Esophagus muscularis mucosa (tissue), 4 donors: Measurements from ENCODE around the gene TIMMDC1. TPM values are rescaled to one million over a fixed set of nuclear protein-coding genes. Genes with fewer than 3 reads are reported as not detected.

ENCODE experiments used
- DNase-seq: peaks from one replicate; pipeline ENCODE4 v3.0.0-alpha.2; 2017; ENCODE audit errors: extremely low spot score
- H3K27ac ChIP-seq, 4 donors: fragments of 200-600 bp; sonication (generic); replicated peaks in 1 of 4; 1 replicate in 3 of 4; 2 replicates in 1 of 4; pipeline ENCODE4 v1.5.1; 2016 to 2019; ENCODE audit warnings: mild to moderate bottlenecking in 1 of 4
- H3K27me3 ChIP-seq, 4 donors: fragments of 200-600 bp; sonication (generic); one replicate each; pipeline versions ENCODE4 v1.5.1 to v1.6.0; 2016 to 2019
- H3K36me3 ChIP-seq, 4 donors: fragments of 200-600 bp; sonication (generic); one replicate each; pipeline ENCODE4 v1.5.1; 2016 to 2019
- H3K4me1 ChIP-seq, 4 donors: fragments of 200-600 bp; sonication (generic); one replicate each; pipeline ENCODE4 v1.5.1; 2016 to 2019
- H3K4me3 ChIP-seq, 4 donors: fragments of 200-600 bp; sonication (generic); 1 replicate in 2 of 4; 2 replicates in 2 of 4; pipeline ENCODE4 v1.5.1; 2016 to 2019; ENCODE audit warnings: mild to moderate bottlenecking in 4 of 4, moderate library complexity in 1 of 4
- H3K9me3 ChIP-seq, 4 donors: fragments of 200-600 bp; sonication (generic); 1 replicate in 3 of 4; 2 replicates in 1 of 4; pipeline ENCODE4 v1.5.1; 2016 to 2019
- CTCF ChIP-seq, 3 experiments: fragments of 200-600 bp in 2 of 3; fragments of 450-650 bp in 1 of 3; sonication (generic) in 2 of 3; IDR thresholded peaks; one replicate each; pipeline ENCODE4 v1.5.1; 2017 to 2019; ENCODE audit warnings: antibody characterized with exemption in 3 of 3, mild to moderate bottlenecking in 2 of 3, moderate library complexity in 1 of 3
- EP300 ChIP-seq: sonication (generic); formaldehyde crosslinking; IDR thresholded peaks from one replicate; pipeline ENCODE4 v1.6.1; 2017; ENCODE audit warnings: antibody characterized with exemption
- POLR2A ChIP-seq: fragments of 450-650 bp; IDR thresholded peaks from one replicate; pipeline ENCODE4 v1.6.1; 2017; ENCODE audit warnings: antibody characterized with exemption, moderate library complexity, mild to moderate bottlenecking, low read depth
- POLR2AphosphoS5 ChIP-seq, 2 donors: sonication (generic); formaldehyde crosslinking; IDR thresholded peaks; one replicate each; pipeline ENCODE4 v1.6.1; 2017; ENCODE audit warnings: antibody characterized with exemption in 2 of 2
- WGBS: methylation state at CpG from one replicate; pipeline ENCODE4 v1.1.5; 2018; 5-methylcytosine and 5-hydroxymethylcytosine counted together
- intact Hi-C: fragments of 100-400 bp; cut with DNase I; formaldehyde crosslinking; loops from one replicate; pipeline ENCODE4 v1.15.1; 2023
- total RNA-seq, 4 donors: library from RNA; depleted of rRNA; stranded (reverse); fragments of >200 nt; gene quantifications; one replicate each; pipeline versions ENCODE4 v1.1.0 to v1.2.1, GENCODE V29; 2016

TIMMDC1 gene
- total RNA-seq, 4 donors from 2014 or later, result 45.7 to 63.9 (median 54.7) TPM

- peaks cover 0 to 8% (median 0%) of the 10 kb centered on the region in 4 donors for H3K4me1 ChIP-seq
- no peak overlapping the region for H3K4me3 ChIP-seq
- H3K9me3 ChIP-seq, result no peaks in the 10 kb centered on the region
- WGBS, result 96% methylated on average over 4 of the region's 4 CpGs
- no peaks in the 10 kb centered on the region for H3K27me3 ChIP-seq
- TF ChIP-seq POLR2A, result no peak
- no peak for TF ChIP-seq CTCF (IDR thresholded peaks at IDR 0.05)
- TF ChIP-seq POLR2AphosphoS5 (IDR thresholded peaks at IDR 0.05), result no peak
- TF ChIP-seq EP300, result no peak
- no peaks in the 10 kb centered on the region for H3K36me3 ChIP-seq
- DNase-seq, result no peak
- intact Hi-C loops, result no loop called here
- H3K27ac ChIP-seq, result no peak overlapping the region
These were observed 70.8 kb downstream of the TIMMDC1 start for GRCh38 chr3:119569156-119569555.

- Histone ChIP-seq H3K9me3 (no peaks in the 10 kb centered on the region), H3K4me3 (no peak overlapping the region), H3K27ac (no peak overlapping the region), H3K4me1 (peaks cover 0 to 8% (median 0%) of the 10 kb centered on the region in 4 donors), H3K36me3 (no peaks in the 10 kb centered on the region), H3K27me3 (no peaks in the 10 kb centered on the region)
- intact Hi-C loops, result no loop called here
- 77% methylated on average over 5 of the region's 5 CpGs for WGBS
- no peak for TF ChIP-seq CTCF (IDR thresholded peaks at IDR 0.05)
- TF ChIP-seq POLR2A, result no peak
- TF ChIP-seq EP300, result no peak
- DNase-seq, result no peak
These were observed 71.9 kb downstream of the TIMMDC1 start for GRCh38 chr3:119570229-119570628.

- H3K4me1 ChIP-seq, result peaks cover 0 to 8% (median 0%) of the 10 kb centered on the region in 4 donors
- H3K27ac ChIP-seq, result peak overlapping the region in 2 of 4 donors; percentile 2 to 51
- no peaks in the 10 kb centered on the region for H3K27me3 ChIP-seq
- WGBS, result 100% methylated on average over 1 of the region's 1 CpG
- no peak for TF ChIP-seq CTCF (IDR thresholded peaks at IDR 0.05)
- TF ChIP-seq EP300, result no peak
- no peak for TF ChIP-seq POLR2A
- TF ChIP-seq POLR2AphosphoS5 (IDR thresholded peaks at IDR 0.05), result no peak
- intact Hi-C loops, result no loop called here
- no peak overlapping the region for H3K4me3 ChIP-seq
- no peak for DNase-seq
- H3K9me3 ChIP-seq, result no peaks in the 10 kb centered on the region
- H3K36me3 ChIP-seq, result no peaks in the 10 kb centered on the region
These were observed 72.9 kb downstream of the TIMMDC1 start for GRCh38 chr3:119571230-119571629.

GRCh38 chr3:119571688-119572087 is 73.3 kb downstream of the TIMMDC1 start:
- Histone ChIP-seq H3K4me3 (no peak overlapping the region), H3K36me3 (no peaks in the 10 kb centered on the region), H3K27me3 (no peaks in the 10 kb centered on the region), H3K4me1 (peaks cover 0 to 8% (median 0%) of the 10 kb centered on the region in 4 donors), H3K9me3 (no peaks in the 10 kb centered on the region), H3K27ac (peak overlapping the region in 2 of 4 donors; percentile 2 to 51)
- WGBS, result 47% methylated on average over 5 of the region's 5 CpGs
- no peak for TF ChIP-seq EP300
- TF ChIP-seq CTCF (IDR thresholded peaks at IDR 0.05), result no peak
- DNase-seq, result no peak
- intact Hi-C loops, result no loop called here

Other genes with a start within 250 kb of the TIMMDC1 start
- 10 to 100 TPM; 14.5 to 25.9 (median 23.1) TPM for gene ARHGAP31, start 204.2 kb upstream of the TIMMDC1 start, total RNA-seq
- gene TMEM39A, start 34.9 kb upstream of the TIMMDC1 start, total RNA-seq, result 10 to 100 TPM in 3 of 4 donors, 1 to 10 TPM in 1; 10.0 to 34.3 (median 25.9) TPM
- 10 to 100 TPM in 3 of 4 donors, 1 to 10 TPM in 1; 9.2 to 13.9 (median 11.4) TPM for gene POGLUT1, start 29.6 kb upstream of the TIMMDC1 start, total RNA-seq
- 1 to 10 TPM in 1 of 4 donors, under 1 TPM in 1, not detected in 2; 0.26 to 1.3 TPM for gene CD80, start 61.1 kb downstream of the TIMMDC1 start, total RNA-seq
- gene ADPRH, start 80.9 kb downstream of the TIMMDC1 start, total RNA-seq, result 10 to 100 TPM; 10.4 to 17.8 (median 14.1) TPM
- 1 to 10 TPM; 1.5 to 2.9 (median 2.0) TPM for gene PLA1A, start 99.3 kb downstream of the TIMMDC1 start, total RNA-seq
- gene POPDC2, start 162.0 kb downstream of the TIMMDC1 start, total RNA-seq, result 10 to 100 TPM; 67.9 to 92.6 (median 79.3) TPM
- gene COX17, start 178.9 kb downstream of the TIMMDC1 start, total RNA-seq, result 10 to 100 TPM; 36.3 to 76.4 (median 61.6) TPM
- gene CFAP91, start 204.5 kb downstream of the TIMMDC1 start, total RNA-seq, result 1 to 10 TPM; 1.5 to 6.5 (median 4.4) TPM